Dendritic cell treated with granulocyte-macrophage colony-stimulating factor and Interleukin-4, amounts not matched to agents 40 ng/mL and 50 ng/mL, for 4 days (primary cell): ENCODE data around the gene ZNF516.

Experiments used
- H3K27ac Mint-ChIP-seq: one replicate; pipeline ENCODE4 v1.8.0; 2022; ENCODE audit warnings: mild to moderate bottlenecking, mixed read lengths
- H3K27me3 Mint-ChIP-seq: one replicate; pipeline ENCODE4 v1.8.0; 2022; ENCODE audit warnings: mild to moderate bottlenecking, mixed read lengths
- H3K36me3 Mint-ChIP-seq: one replicate; pipeline ENCODE4 v1.8.0; 2022; ENCODE audit warnings: low read depth, mixed read lengths
- H3K4me1 Mint-ChIP-seq: one replicate; pipeline ENCODE4 v1.8.0; 2022; ENCODE audit warnings: low read depth, mixed read lengths
- H3K4me3 Mint-ChIP-seq: one replicate; pipeline ENCODE4 v1.8.0; 2022; ENCODE audit warnings: mild to moderate bottlenecking, moderate library complexity, mixed read lengths
- H3K9me3 Mint-ChIP-seq: one replicate; pipeline ENCODE4 v1.8.0; 2022; ENCODE audit warnings: mixed read lengths
- intact Hi-C: fragments of 100-400 bp; cut with micrococcal nuclease; formaldehyde crosslinking; loops from one replicate; pipeline ENCODE4 v1.15.0; 2022

The ZNF516 gene

DNA sequence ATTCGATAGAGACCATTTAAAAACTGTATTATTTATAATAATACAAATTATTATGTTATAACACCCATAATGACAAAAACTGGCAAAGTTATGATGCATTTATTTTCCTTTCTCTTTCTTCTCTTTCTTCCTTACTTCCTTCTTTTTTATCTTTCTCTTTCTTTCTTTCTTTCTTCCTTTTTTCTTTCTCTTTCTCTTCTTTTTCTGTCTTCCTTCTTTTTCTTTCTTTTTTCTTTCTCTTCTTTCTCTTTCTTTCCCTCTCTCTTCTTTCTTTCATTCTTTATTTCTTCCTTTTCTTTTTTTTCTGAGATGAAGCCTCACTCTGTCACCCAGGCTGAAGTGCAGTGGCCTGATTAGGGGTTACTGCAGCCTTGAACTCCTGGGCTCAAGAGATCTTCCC, 27.5 kb upstream of the ZNF516 start:
- peaks cover 34% of the 10 kb centered on the region for H3K4me1 Mint-ChIP-seq
- intact Hi-C loops, result no loop called here
- H3K36me3 Mint-ChIP-seq, result no peaks in the 10 kb centered on the region
- H3K9me3 Mint-ChIP-seq, result no peaks in the 10 kb centered on the region
- peaks cover 3% of the 10 kb centered on the region for H3K27me3 Mint-ChIP-seq
- no peak overlapping the region for H3K4me3 Mint-ChIP-seq
- no peak overlapping the region for H3K27ac Mint-ChIP-seq

DNA sequence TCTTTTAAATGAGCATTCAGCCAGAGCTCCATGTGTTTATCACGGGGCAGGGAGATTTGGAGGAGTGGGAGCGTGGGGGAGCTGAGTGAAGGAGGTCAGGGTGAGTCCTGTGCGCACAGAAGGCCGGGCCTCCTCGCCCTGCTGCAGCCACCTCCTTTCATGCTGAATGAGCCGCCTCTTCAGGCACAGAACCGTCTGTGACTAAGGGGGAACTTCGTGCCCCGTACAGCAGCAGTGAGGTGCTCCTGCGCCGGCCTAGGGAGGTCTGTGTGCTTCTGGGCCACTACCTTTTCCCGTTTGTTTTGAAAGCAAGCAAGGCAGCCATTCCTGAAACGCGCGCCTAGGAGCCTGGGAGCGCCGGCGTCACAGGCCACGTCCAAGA, 27.1 kb upstream of the ZNF516 start:
- Mint-ChIP-seq H3K27ac (no peak overlapping the region), H3K4me3 (no peak overlapping the region), H3K36me3 (no peaks in the 10 kb centered on the region), H3K9me3 (no peaks in the 10 kb centered on the region), H3K27me3 (peaks cover 3% of the 10 kb centered on the region), H3K4me1 (peaks cover 34% of the 10 kb centered on the region)
- intact Hi-C loops, result no loop called here

DNA sequence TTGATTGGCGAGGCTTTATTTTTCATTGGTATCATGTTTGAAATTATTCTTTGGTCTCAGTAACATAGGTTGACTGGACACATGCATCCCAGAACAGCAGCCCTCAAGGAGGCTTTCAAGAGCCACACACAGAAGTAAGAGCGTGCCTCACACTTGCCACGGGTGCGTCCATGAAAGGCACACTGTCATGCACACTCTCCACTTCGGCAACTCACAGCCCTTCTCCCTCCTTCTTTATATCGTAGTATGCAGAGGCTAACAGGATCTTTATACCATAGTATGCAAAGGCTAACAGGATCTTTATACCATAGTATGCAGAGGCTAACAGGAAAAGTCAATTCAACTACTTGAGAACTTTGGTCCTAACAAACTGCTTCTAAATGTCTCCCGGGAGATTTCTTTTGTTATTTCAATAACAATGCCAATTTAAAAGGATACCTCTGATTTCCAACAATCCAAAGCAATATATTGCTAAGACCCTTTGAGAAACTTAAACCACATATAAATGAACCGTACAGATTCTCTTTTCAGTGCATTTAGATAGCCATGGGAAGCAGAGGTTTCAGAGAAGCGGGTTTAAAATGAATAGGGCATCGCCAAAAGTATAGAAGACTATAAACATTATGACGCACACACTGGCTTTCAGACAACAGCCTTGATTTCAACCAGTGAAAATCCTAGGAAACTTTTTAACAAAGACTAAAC, 26.5 kb upstream of the ZNF516 start:
- Mint-ChIP-seq H3K27me3 (peaks cover 3% of the 10 kb centered on the region), H3K4me3 (no peak overlapping the region), H3K27ac (no peak overlapping the region), H3K36me3 (no peaks in the 10 kb centered on the region), H3K4me1 (peaks cover 34% of the 10 kb centered on the region), H3K9me3 (no peaks in the 10 kb centered on the region)
- intact Hi-C loops, result no loop called here

DNA sequence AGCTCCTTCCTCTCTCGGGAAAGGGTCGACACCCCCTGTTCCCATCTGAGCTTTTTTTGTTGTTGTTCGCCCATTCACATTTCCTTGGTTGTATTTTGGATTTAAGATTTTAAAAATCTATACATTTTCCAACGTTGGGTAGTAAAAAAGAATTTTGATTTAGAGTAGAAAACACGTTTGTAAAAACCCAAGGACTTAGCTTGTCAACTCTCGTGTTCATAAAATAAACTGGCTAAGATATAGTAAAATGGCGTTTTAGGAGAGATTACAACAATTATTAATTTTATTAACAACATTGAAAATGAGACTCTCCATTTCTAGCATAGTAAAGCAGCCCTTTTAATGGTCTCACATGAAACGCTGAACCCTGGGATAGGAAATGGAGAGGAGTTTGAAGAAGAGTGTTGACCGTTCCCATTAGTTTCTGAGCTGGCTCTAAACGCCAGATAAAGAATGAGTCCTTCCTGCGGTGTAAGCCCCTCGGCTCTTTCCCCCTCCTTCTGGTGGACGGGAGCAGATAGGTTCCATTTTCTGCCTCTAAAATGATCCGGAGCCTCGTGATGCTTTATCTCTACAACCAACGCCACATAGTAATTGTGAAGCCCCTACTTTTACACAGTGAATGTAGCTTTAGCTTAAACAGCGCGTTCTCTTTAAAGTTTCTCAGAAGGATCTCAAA, 24.0 kb upstream of the ZNF516 start:
- intact Hi-C loops, result no loop called here
- no peaks in the 10 kb centered on the region for H3K36me3 Mint-ChIP-seq
- peak overlapping the region; percentile 84 for H3K27ac Mint-ChIP-seq
- H3K9me3 Mint-ChIP-seq, result no peaks in the 10 kb centered on the region
- H3K27me3 Mint-ChIP-seq, result no peaks in the 10 kb centered on the region
- H3K4me3 Mint-ChIP-seq, result peak overlapping the region; percentile 77
- peaks cover 27% of the 10 kb centered on the region for H3K4me1 Mint-ChIP-seq

DNA sequence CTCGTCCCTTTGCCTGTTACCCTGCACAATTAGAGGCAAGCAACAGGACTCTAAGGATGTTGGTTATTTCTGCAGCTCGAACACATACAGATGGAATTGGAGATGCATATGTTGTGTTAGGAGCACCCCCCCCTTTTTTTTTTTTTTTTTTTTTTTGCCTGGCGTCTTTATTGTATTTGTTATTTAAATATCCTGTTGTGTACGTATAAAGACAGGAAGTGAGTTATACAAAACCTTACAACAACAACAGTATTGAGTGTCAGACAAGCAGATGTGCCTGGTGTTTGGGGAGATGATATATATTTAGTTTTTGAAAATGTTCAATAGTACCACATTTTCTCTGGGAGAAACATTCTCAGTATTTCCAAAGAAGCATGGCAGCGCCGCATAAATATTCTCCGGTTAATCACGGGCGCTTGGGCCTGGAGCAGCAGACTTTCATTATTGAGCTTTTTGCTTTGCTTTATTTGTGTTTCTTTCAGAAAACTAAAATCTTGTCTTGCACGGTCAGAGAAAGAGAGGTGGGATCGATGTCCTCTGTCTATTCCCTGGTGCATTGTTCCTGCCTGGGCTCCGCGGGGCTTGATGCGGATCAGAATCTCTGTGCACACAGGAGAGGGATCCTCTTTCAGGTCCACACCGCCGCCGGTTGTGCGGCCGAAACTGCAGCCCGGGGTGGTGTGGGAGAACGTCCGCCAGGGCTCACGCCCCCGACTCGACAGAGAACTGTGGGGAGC, 23.2 kb upstream of the ZNF516 start:
- Mint-ChIP-seq H3K4me3 (peak overlapping the region; percentile 77), H3K27ac (peak overlapping the region; percentile 84), H3K27me3 (no peaks in the 10 kb centered on the region), H3K4me1 (peaks cover 27% of the 10 kb centered on the region), H3K9me3 (no peaks in the 10 kb centered on the region), H3K36me3 (no peaks in the 10 kb centered on the region)
- intact Hi-C loops, result no loop called here

DNA sequence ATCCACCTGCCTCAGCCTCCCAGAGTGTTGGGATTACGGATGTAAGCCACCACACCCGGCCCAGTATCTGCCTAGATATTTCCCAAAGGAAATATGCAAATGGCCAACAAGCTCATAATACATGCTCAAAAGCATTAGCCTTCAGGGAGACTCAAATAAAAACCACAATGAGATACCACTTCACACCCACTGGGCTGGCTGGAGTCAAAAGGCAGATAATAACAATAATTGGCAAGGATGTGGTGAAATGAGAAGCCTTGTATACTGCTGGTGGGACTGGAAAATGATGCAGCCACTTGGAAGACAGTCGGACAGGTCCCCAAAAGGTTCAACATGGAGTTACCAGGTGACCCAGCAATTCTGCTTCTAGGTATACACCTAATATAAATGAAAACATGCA, 20.5 kb upstream of the ZNF516 start:
- no peaks in the 10 kb centered on the region for H3K36me3 Mint-ChIP-seq
- intact Hi-C loops, result no loop called here
- no peaks in the 10 kb centered on the region for H3K27me3 Mint-ChIP-seq
- no peak overlapping the region for H3K27ac Mint-ChIP-seq
- H3K9me3 Mint-ChIP-seq, result no peaks in the 10 kb centered on the region
- peaks cover 20% of the 10 kb centered on the region for H3K4me1 Mint-ChIP-seq
- H3K4me3 Mint-ChIP-seq, result no peak overlapping the region

DNA sequence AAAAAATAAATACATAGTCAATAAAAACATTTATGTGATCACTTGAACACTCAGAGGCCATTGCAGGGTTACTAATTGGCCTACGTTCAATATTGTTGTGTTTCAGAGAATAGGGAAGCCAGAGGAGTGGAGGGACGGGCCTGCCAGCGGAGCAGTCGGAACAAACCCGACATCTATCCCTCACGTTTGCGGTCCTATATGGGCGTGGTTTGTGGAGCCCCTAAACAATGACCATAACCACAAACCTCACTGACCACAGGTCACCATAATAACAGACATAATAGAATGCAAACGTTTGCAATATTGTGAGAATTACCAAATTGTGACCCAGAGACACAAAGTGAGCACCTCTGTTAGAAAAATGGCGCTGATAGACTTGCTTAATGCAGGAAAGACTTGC, 19.5 kb upstream of the ZNF516 start:
- Mint-ChIP-seq H3K27ac (no peak overlapping the region), H3K36me3 (no peaks in the 10 kb centered on the region), H3K9me3 (no peaks in the 10 kb centered on the region), H3K4me1 (peaks cover 14% of the 10 kb centered on the region), H3K4me3 (no peak overlapping the region), H3K27me3 (no peaks in the 10 kb centered on the region)
- intact Hi-C loops, result no loop called here

DNA sequence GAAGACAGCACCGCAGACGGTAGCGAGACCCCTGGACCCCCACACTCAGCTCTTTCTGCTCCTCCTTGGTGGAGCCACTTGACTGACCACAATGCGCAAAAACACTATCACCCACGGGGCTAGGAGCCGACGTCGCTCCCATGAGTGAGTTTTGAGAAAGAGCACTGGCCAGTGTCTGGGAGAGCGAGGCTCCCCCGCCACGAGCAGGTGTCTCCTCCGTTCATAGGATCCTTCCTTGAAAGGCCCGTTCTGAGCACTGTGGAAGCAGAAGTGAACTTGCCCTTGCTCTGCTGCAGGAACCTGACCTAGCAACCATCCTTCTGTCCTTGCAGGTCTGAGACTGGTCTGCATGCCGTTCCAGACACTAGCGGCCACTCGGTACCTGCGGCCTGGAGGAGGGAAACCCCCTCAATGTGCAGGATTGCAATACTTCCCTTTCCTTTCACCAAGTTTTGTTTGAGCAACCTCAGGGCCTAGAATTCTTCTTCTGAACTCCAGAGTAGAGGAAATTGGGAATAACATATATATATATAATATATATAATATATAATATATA, 12.9 kb upstream of the ZNF516 start:
- H3K9me3 Mint-ChIP-seq, result no peaks in the 10 kb centered on the region
- H3K4me3 Mint-ChIP-seq, result no peak overlapping the region
- no peaks in the 10 kb centered on the region for H3K36me3 Mint-ChIP-seq
- H3K27me3 Mint-ChIP-seq, result no peaks in the 10 kb centered on the region
- peaks cover 47% of the 10 kb centered on the region for H3K4me1 Mint-ChIP-seq
- intact Hi-C loops, result no loop called here
- peak overlapping the region; percentile 48 for H3K27ac Mint-ChIP-seq

DNA sequence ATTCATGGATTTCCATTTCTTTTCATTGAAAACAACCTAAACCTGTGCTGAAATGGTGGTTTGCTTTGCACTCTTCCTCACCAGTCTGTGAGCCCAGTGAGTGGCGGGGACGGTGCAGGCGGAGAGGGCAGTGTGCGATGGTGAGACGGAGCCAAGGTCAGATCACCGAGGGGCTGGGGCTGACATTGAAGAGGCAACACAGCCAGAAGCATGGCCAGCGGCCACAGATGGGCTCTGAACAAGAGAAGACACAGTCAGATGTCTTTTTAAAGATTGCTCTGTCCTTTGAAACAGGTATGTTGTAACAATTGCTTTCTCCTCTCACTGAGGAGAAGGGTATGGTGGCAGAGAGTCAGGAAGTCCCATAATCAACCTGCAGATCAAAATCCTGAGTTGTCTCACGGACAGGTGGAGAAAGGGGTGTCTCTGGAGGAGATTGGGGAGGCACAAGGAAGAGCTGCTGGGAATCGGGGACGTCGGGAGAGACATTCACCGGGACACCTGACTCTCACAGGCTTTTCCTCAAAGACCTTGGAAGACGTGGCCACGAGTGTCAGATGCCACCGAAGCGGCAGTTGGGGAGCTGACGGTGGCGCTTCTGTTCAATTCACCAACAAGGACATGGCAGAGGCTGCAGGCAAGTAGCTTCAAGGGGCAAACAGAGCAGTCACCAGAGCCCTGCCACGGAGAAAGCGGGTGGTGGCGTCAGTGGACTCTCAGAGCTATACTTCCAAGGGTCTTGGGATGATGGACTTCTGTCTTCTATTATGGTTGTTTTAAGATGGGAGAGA, 12.1 kb upstream of the ZNF516 start:
- peaks cover 55% of the 10 kb centered on the region for H3K4me1 Mint-ChIP-seq
- no peaks in the 10 kb centered on the region for H3K9me3 Mint-ChIP-seq
- peak overlapping the region; percentile 48 for H3K27ac Mint-ChIP-seq
- no peaks in the 10 kb centered on the region for H3K27me3 Mint-ChIP-seq
- H3K36me3 Mint-ChIP-seq, result no peaks in the 10 kb centered on the region
- intact Hi-C loops, result no loop called here
- H3K4me3 Mint-ChIP-seq, result no peak overlapping the region

DNA sequence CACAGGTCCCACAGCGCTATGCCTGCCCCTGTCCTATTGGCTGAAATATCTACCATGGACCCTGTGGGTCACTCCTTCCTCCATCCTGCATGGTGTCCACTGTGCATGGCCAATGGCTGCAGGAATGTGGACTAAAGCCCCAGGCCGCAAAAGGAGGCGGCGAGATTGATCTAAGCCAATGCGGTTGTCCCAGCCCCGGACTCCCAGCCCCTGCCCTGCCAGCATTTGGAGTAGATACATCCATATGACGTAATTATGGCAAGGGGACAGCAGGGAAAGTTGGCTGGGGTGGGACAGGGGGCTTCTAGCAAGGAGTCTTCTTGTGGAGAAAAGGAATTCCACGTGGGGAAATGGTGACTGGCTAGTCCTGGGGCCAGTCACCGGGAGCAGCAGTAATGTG, 11.4 kb upstream of the ZNF516 start:
- H3K9me3 Mint-ChIP-seq, result no peaks in the 10 kb centered on the region
- no peaks in the 10 kb centered on the region for H3K27me3 Mint-ChIP-seq
- intact Hi-C loops, result no loop called here
- H3K4me1 Mint-ChIP-seq, result peaks cover 63% of the 10 kb centered on the region
- H3K4me3 Mint-ChIP-seq, result no peak overlapping the region
- peak overlapping the region; percentile 48 for H3K27ac Mint-ChIP-seq
- no peaks in the 10 kb centered on the region for H3K36me3 Mint-ChIP-seq

DNA sequence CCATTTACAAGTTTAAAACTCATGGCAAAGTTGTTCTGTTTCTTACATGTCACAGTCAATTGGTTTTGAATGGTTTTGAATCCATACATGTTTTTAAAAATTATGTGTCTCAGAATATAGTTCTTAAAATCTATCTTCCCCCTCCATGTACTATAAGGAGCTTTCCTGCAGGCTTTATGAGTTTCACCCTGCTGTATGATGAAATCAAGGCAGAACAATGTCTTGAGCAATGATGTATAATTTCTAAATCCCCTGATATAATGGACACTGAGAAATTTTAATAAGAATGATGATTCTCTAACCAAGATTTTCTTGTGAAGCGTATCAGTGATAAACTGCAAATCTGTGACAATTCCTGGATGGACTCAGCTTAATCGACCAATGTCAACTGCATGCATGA, 10.6 kb upstream of the ZNF516 start:
- intact Hi-C loops, result no loop called here
- no peaks in the 10 kb centered on the region for H3K27me3 Mint-ChIP-seq
- peaks cover 66% of the 10 kb centered on the region for H3K4me1 Mint-ChIP-seq
- H3K27ac Mint-ChIP-seq, result no peak overlapping the region
- H3K4me3 Mint-ChIP-seq, result no peak overlapping the region
- no peaks in the 10 kb centered on the region for H3K36me3 Mint-ChIP-seq
- H3K9me3 Mint-ChIP-seq, result no peaks in the 10 kb centered on the region

DNA sequence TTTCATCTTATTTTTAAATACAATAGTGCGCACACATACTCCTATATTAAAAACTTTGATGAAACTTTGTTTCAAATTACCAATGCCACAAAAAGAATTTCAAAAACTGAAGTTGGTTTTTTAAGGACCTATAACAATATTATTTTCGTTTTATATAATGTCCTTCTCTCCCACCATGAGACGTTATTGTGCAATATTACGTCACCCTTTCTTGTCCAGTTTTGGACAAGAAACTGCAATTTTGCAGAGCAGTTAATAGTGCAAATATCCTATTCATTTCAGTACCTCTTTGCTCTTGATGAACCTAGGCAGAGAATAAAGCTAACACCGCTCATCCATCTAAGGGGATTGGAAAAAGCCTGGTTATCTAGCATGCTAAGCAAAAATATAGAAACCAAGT, 9.7 kb upstream of the ZNF516 start:
- no peak overlapping the region for H3K4me3 Mint-ChIP-seq
- H3K36me3 Mint-ChIP-seq, result no peaks in the 10 kb centered on the region
- no peaks in the 10 kb centered on the region for H3K27me3 Mint-ChIP-seq
- H3K9me3 Mint-ChIP-seq, result no peaks in the 10 kb centered on the region
- intact Hi-C loops, result no loop called here
- peaks cover 75% of the 10 kb centered on the region for H3K4me1 Mint-ChIP-seq
- no peak overlapping the region for H3K27ac Mint-ChIP-seq

DNA sequence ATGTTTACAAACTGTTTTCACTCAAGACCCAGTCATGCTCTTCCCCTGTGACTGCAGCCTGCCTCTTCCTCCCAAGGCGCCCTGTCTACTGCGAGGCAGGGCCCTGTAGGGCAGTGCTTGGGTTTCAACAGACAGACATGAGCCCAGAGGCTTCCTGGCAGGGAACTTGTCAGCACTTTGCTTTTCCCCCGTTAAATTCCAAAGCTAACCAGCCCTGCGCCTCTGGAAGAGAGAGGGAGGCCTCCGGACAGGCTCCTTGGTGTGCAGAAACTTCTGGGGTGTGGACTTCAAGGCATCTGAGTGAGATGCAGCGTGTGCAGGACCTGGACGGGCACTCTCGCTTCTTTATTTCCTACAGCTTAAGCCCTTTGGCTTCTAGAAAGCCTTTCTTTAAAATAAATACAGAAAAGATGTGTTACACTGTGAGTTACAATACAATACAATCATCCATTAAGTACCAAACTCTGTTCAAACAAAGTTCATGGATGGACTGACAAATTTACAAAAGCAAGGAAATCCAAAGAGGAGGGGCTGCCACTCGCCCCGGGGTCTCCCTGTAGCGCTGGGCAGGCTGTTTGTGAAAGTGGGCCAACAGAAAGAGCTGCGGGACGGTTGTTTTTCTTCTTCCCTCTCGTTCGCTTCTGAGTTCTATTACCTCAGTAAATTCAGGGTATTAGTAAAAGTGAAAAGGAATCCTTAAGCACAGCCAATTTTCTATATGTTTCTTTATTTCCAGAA, 8.8 kb upstream of the ZNF516 start:
- Mint-ChIP-seq H3K9me3 (no peaks in the 10 kb centered on the region), H3K36me3 (no peaks in the 10 kb centered on the region), H3K4me1 (peaks cover 84% of the 10 kb centered on the region), H3K27ac (peak overlapping the region; percentile 96), H3K4me3 (no peak overlapping the region), H3K27me3 (no peaks in the 10 kb centered on the region)
- intact Hi-C loops, result no loop called here
